ENCODE results near the gene RPGRIP1L.

GRCh38 chr16:53622315-53622714, 81.3 kb downstream of the RPGRIP1L start:
- TF ChIP-seq EZH2 (IDR thresholded peaks at IDR 0.05; ENCODE audit: low read length), result no peak
- TF ChIP-seq CTCF (optimal IDR thresholded peaks at IDR 0.05 in 1 of 3, IDR thresholded peaks at IDR 0.05 in 1 of 3, conservative IDR thresholded peaks at IDR 0.05 in 1 of 3; ENCODE audit: extremely low read depth in 1 of 3, insufficient read depth in 2 of 3, low read length in 3 of 3), result no peak

All from keratinocyte (primary cell).